GM12801 (cell line): ENCODE measurements around the gene GNAS.

Source experiments
- TF ChIP-seq, protein P1 (sequence below): IDR thresholded peaks from one replicate; pipeline ENCODE4 v1.5.1; 2011; ENCODE audit warnings: control low read depth; ENCODE audit not compliant: insufficient read length; ENCODE audit errors: extremely low read depth

The GNAS gene

GRCh38 chr20:58832457-58832856 lies 20.1 kb upstream of the GNAS start:
- TF ChIP-seq, protein P1, sequence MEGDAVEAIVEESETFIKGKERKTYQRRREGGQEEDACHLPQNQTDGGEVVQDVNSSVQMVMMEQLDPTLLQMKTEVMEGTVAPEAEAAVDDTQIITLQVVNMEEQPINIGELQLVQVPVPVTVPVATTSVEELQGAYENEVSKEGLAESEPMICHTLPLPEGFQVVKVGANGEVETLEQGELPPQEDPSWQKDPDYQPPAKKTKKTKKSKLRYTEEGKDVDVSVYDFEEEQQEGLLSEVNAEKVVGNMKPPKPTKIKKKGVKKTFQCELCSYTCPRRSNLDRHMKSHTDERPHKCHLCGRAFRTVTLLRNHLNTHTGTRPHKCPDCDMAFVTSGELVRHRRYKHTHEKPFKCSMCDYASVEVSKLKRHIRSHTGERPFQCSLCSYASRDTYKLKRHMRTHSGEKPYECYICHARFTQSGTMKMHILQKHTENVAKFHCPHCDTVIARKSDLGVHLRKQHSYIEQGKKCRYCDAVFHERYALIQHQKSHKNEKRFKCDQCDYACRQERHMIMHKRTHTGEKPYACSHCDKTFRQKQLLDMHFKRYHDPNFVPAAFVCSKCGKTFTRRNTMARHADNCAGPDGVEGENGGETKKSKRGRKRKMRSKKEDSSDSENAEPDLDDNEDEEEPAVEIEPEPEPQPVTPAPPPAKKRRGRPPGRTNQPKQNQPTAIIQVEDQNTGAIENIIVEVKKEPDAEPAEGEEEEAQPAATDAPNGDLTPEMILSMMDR = no peak

DNA sequence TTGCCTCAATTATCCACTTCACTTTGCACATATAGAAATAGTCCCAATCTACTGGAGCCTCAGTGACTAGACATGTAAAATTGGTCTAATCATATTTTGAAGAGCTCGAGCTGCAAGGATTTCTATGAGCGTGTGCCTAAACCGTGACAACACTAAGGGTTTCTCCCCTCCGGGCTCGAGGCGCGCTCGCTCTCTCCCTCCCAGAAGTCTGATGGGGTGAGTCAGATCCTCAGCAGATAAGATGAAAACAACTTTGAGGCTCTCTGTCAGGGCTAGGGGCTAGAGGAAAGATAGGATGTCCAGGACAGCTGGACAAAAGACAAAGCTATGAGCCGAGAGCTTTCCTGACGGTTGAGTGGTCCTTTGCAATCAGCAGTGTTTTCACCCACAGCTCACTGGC lies 18.6 kb upstream of the GNAS start:
- TF ChIP-seq, protein P1 = no peak

DNA sequence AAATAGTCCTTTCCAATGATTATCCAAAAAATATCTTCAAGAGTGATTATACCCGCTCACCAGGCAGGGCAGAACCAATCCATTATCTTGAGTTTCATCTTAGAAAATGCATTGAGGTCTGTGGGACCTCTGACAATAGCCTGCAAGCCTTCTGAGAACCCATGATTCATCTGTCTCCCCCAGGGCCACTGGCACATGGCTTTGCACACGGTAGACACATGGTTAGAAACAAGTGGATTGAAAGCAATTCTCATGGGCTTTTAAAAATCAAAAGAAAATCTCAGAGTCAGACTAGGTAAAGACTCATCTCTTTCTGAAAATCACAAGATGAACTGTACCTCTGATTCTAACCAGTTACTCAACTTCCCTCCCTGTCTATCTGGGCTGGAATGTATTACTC lies 17.3 kb upstream of the GNAS start:
- TF ChIP-seq, protein P1 = no peak

DNA sequence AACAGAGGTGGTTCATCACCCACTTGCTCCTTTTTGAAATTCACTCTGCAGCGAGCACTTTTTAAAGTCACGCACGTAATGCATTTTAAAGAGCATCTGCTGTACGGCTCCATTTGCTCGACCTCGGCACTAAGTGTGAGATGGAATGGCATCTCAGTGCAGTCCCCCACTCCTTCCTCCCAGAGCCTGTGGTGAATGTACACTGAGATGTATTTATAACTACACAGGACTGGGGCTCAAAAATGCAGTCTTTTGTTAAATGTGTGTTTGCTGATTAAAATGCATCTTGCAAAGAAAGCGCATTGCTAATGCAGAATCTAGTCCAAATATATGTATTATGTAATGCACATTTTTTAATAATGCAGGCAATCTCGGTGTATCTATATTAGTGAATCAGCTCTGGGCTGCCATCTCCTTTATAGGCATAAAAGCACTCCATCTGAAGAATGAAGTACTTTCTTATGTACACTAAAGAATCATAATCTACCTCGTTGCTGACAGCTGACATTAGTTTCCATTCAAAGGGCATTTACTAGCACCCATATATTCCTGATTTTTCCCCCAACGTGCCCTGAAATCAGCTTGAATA lies 15.8 kb upstream of the GNAS start:
- TF ChIP-seq, protein P1 = no peak

GRCh38 chr20:58837717-58838116 lies 14.8 kb upstream of the GNAS start:
- TF ChIP-seq, protein P1 = no peak

GRCh38 chr20:58838174-58838573 lies 14.3 kb upstream of the GNAS start:
- TF ChIP-seq, protein P1 = no peak

DNA sequence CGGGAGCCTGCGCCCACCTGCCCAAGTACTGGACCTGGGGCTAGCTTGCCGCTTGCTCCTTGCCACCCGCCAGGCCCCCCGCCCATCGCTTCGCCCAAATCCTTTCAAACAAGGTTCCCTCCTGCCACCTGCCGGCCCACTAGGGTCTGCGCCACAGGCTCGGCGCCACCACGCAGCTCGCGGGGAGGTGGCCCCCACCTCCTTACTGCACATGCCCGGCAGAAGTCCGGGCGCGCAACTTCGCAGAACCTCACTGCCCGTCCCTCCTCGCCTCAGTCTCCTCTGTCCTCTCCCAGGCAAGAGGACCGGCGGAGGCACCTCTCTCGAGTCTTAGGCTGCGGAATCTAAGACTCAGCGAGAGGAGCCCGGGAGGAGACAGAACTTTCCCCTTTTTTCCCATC lies 13.0 kb upstream of the GNAS start:
- TF ChIP-seq, protein P1 = no peak
